Measurements from ENCODE around the gene PFDN5. TPM values are rescaled to one million over a fixed set of nuclear protein-coding genes. Genes with fewer than 3 reads are reported as not detected.
A peak's percentile ranks its signal among the peaks of the same experiment; 100 is the strongest.

PFDN5 gene
- total and polyA plus RNA-seq, 10 of the 15 experiments (the other 5 are each of a cell fraction or from before 2014, with no cell fraction given), result 300 to 1,596 (median 495) TPM

DNA sequence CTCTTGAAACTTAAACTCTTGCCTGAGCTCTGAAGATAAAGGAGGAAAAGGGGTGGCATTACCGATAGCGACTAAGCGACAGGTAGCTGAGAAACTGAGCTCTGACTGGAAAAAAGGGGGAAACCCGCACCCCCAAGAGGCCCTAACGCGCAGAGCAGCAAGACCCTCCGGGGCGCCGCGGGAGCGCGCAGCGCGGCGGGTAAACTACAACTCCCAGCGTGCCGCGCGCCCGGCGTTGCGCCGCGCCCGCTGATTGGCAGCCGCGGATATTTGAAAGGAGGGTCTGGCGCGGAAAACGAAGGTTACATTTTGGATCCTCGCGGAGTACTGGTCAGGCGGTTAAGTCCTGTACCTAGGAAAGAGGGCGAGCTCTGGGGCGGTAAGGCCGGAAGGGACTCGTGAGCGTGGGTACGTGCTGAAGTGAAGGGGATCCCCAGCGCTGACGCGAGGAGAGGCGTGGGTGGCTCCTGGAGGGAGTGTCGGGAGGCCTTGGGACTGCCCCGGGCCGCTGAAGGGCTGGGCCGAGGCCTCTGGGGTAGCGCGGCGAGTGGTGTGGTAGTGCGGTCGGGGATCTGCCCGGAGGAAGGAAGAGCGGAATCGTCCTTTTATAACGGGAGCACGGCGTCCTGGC, 27.2 kb upstream of the PFDN5 start, which contains the start of gene ESPL1 (continued):
- TF ChIP-seq, protein P1, sequence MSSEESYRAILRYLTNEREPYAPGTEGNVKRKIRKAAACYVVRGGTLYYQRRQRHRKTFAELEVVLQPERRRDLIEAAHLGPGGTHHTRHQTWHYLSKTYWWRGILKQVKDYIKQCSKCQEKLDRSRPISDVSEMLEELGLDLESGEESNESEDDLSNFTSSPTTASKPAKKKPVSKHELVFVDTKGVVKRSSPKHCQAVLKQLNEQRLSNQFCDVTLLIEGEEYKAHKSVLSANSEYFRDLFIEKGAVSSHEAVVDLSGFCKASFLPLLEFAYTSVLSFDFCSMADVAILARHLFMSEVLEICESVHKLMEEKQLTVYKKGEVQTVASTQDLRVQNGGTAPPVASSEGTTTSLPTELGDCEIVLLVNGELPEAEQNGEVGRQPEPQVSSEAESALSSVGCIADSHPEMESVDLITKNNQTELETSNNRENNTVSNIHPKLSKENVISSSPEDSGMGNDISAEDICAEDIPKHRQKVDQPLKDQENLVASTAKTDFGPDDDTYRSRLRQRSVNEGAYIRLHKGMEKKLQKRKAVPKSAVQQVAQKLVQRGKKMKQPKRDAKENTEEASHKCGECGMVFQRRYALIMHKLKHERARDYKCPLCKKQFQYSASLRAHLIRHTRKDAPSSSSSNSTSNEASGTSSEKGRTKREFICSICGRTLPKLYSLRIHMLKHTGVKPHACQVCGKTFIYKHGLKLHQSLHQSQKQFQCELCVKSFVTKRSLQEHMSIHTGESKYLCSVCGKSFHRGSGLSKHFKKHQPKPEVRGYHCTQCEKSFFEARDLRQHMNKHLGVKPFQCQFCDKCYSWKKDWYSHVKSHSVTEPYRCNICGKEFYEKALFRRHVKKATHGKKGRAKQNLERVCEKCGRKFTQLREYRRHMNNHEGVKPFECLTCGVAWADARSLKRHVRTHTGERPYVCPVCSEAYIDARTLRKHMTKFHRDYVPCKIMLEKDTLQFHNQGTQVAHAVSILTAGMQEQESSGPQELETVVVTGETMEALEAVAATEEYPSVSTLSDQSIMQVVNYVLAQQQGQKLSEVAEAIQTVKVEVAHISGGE (CRISPR knock-in tag; IDR thresholded peaks at IDR 0.05), result no peak
- TF ChIP-seq PAX5 (IDR thresholded peaks at IDR 0.05; ENCODE audit: borderline replicate concordance, low read depth, low read length) (no peak; the same call in 1 of the 2 replicates), ZNF384 (IDR thresholded peaks at IDR 0.05; ENCODE audit: borderline replicate concordance, low read depth, low read length) (no peak), ZNF274 (IDR thresholded peaks at IDR 0.05; ENCODE audit: insufficient read depth, insufficient read length) (no peak), EGR1 (IDR thresholded peaks at IDR 0.05; ENCODE audit: borderline replicate concordance in 1 of 2, low read depth in 2 of 2, low read length in 2 of 2) (peak; percentile 69 to 94), LARP7 (IDR thresholded peaks at IDR 0.05) (peak; percentile 68), SMARCA5 (IDR thresholded peaks at IDR 0.05) (no peak; the same call in 1 of the 2 replicates), SP1 (IDR thresholded peaks at IDR 0.05; ENCODE audit: low read depth, low read length) (peak; percentile 46), SMAD5 (IDR thresholded peaks at IDR 0.05; ENCODE audit: low read depth) (no peak), SUZ12 (IDR thresholded peaks at IDR 0.05; ENCODE audit: unreplicated experiment) (no peak), BCL11A (IDR thresholded peaks at IDR 0.05; ENCODE audit: low read depth, low read length) (0 out of 2 replicates have a peak, but pooled peaks have one; percentile 5)
- TF ChIP-seq, protein P2, sequence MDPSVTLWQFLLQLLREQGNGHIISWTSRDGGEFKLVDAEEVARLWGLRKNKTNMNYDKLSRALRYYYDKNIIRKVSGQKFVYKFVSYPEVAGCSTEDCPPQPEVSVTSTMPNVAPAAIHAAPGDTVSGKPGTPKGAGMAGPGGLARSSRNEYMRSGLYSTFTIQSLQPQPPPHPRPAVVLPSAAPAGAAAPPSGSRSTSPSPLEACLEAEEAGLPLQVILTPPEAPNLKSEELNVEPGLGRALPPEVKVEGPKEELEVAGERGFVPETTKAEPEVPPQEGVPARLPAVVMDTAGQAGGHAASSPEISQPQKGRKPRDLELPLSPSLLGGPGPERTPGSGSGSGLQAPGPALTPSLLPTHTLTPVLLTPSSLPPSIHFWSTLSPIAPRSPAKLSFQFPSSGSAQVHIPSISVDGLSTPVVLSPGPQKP (IDR thresholded peaks at IDR 0.05; ENCODE audit: low read depth, low read length), result no peak; the same call in 1 of the 2 replicates
- TF ChIP-seq, protein P3, sequence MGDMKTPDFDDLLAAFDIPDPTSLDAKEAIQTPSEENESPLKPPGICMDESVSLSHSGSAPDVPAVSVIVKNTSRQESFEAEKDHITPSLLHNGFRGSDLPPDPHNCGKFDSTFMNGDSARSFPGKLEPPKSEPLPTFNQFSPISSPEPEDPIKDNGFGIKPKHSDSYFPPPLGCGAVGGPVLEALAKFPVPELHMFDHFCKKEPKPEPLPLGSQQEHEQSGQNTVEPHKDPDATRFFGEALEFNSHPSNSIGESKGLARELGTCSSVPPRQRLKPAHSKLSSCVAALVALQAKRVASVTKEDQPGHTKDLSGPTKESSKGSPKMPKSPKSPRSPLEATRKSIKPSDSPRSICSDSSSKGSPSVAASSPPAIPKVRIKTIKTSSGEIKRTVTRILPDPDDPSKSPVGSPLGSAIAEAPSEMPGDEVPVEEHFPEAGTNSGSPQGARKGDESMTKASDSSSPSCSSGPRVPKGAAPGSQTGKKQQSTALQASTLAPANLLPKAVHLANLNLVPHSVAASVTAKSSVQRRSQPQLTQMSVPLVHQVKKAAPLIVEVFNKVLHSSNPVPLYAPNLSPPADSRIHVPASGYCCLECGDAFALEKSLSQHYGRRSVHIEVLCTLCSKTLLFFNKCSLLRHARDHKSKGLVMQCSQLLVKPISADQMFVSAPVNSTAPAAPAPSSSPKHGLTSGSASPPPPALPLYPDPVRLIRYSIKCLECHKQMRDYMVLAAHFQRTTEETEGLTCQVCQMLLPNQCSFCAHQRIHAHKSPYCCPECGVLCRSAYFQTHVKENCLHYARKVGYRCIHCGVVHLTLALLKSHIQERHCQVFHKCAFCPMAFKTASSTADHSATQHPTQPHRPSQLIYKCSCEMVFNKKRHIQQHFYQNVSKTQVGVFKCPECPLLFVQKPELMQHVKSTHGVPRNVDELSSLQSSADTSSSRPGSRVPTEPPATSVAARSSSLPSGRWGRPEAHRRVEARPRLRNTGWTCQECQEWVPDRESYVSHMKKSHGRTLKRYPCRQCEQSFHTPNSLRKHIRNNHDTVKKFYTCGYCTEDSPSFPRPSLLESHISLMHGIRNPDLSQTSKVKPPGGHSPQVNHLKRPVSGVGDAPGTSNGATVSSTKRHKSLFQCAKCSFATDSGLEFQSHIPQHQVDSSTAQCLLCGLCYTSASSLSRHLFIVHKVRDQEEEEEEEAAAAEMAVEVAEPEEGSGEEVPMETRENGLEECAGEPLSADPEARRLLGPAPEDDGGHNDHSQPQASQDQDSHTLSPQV (IDR thresholded peaks at IDR 0.05), result no peak
- TF ChIP-seq, protein P4, sequence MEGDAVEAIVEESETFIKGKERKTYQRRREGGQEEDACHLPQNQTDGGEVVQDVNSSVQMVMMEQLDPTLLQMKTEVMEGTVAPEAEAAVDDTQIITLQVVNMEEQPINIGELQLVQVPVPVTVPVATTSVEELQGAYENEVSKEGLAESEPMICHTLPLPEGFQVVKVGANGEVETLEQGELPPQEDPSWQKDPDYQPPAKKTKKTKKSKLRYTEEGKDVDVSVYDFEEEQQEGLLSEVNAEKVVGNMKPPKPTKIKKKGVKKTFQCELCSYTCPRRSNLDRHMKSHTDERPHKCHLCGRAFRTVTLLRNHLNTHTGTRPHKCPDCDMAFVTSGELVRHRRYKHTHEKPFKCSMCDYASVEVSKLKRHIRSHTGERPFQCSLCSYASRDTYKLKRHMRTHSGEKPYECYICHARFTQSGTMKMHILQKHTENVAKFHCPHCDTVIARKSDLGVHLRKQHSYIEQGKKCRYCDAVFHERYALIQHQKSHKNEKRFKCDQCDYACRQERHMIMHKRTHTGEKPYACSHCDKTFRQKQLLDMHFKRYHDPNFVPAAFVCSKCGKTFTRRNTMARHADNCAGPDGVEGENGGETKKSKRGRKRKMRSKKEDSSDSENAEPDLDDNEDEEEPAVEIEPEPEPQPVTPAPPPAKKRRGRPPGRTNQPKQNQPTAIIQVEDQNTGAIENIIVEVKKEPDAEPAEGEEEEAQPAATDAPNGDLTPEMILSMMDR (IDR thresholded peaks at IDR 0.05 in 2 of 3, conservative IDR thresholded peaks at IDR 0.05 in 1 of 3; ENCODE audit: control insufficient read depth in 2 of 3, extremely low read depth in 1 of 3, insufficient read depth in 1 of 3, low read depth in 3 of 3, low read length in 3 of 3), result peak; percentile 26 to 37 (median 33); a peak in 4 of 6 replicates
- TF ChIP-seq, protein P5, sequence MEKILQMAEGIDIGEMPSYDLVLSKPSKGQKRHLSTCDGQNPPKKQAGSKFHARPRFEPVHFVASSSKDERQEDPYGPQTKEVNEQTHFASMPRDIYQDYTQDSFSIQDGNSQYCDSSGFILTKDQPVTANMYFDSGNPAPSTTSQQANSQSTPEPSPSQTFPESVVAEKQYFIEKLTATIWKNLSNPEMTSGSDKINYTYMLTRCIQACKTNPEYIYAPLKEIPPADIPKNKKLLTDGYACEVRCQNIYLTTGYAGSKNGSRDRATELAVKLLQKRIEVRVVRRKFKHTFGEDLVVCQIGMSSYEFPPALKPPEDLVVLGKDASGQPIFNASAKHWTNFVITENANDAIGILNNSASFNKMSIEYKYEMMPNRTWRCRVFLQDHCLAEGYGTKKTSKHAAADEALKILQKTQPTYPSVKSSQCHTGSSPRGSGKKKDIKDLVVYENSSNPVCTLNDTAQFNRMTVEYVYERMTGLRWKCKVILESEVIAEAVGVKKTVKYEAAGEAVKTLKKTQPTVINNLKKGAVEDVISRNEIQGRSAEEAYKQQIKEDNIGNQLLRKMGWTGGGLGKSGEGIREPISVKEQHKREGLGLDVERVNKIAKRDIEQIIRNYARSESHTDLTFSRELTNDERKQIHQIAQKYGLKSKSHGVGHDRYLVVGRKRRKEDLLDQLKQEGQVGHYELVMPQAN (conservative IDR thresholded peaks at IDR 0.05), result peak; percentile 98
- TF ChIP-seq, protein P6, sequence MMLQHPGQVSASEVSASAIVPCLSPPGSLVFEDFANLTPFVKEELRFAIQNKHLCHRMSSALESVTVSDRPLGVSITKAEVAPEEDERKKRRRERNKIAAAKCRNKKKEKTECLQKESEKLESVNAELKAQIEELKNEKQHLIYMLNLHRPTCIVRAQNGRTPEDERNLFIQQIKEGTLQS (IDR thresholded peaks at IDR 0.05; ENCODE audit: borderline replicate concordance, extremely low read depth, low read depth, low read length), result no peak

Measured in GM12878 (cell line).